K562 (cell line): Measurements from ENCODE around the gene AGPAT2. TPM values are rescaled to one million over a fixed set of nuclear protein-coding genes. Genes with fewer than 3 reads are reported as not detected.

Experiments
- BHLHE40 ChIP-seq: IDR thresholded peaks from 2 replicates; pipeline ENCODE4 v1.6.1; 2011; ENCODE audit warnings: low read length, improper control_type of control experiment
- CEBPB ChIP-seq: fragments of 450-650 bp; IDR thresholded peaks from 2 replicates; pipeline ENCODE4 v1.6.1; 2016; ENCODE audit warnings: missing genetic modification characterization, missing compliant biosample characterization
- CHD1 ChIP-seq: fragments of 200-600 bp; sonication (generic); IDR thresholded peaks from one replicate; pipeline ENCODE4 v1.6.1; 2012; ENCODE audit warnings: mild to moderate bottlenecking, moderate library complexity, low read length, inconsistent platforms
- CREB1 ChIP-seq, 2 experiments: sonication (generic) in 1 of 2; formaldehyde crosslinking in 1 of 2; IDR thresholded peaks; 2 replicates each; pipeline versions ENCODE4 v1.6.1 to v1.8.0; 2012 to 2022; ENCODE audit warnings: inconsistent platforms in 1 of 2, mild to moderate bottlenecking in 1 of 2, missing genetic modification reagents in 1 of 2, moderate library complexity in 1 of 2
- DLX4 ChIP-seq: fragments of 250-450 bp; sonication (Bioruptor Pico); IDR thresholded peaks from 2 replicates; pipeline ENCODE4 v1.6.1; 2021; ENCODE audit warnings: mild to moderate bottlenecking
- DMBX1 ChIP-seq: fragments of 250-450 bp; sonication (Bioruptor Pico); IDR thresholded peaks from 2 replicates; pipeline ENCODE4 v1.8.0; 2022; ENCODE audit warnings: inconsistent platforms, mild to moderate bottlenecking, moderate library complexity, borderline replicate concordance
- E2F1 ChIP-seq: sonication (generic); formaldehyde crosslinking; IDR thresholded peaks from 2 replicates; pipeline ENCODE4 v1.8.1; 2023; ENCODE audit warnings: mild to moderate bottlenecking, missing genetic modification reagents, moderate library complexity
- EGR1 ChIP-seq: fragments of 450-650 bp; conservative IDR thresholded peaks from 2 replicates; pipeline ENCODE4 v1.6.1; 2017; ENCODE audit warnings: mild to moderate bottlenecking
- ETV1 ChIP-seq: fragments of 450-650 bp; conservative IDR thresholded peaks from 2 replicates; pipeline ENCODE4 v1.6.1; 2016; ENCODE audit warnings: missing genetic modification characterization, control low read depth, low read depth, missing compliant biosample characterization
- HDAC2 ChIP-seq: fragments of 450-650 bp; IDR thresholded peaks from 2 replicates; pipeline ENCODE4 v1.6.1; 2016; ENCODE audit warnings: mild to moderate bottlenecking
- ILK ChIP-seq: fragments of 450-650 bp; IDR thresholded peaks from 2 replicates; pipeline ENCODE4 v1.6.1; 2016; ENCODE audit warnings: missing genetic modification characterization, low read depth, mild to moderate bottlenecking, missing compliant biosample characterization, moderate library complexity, borderline replicate concordance
- NCOA1 ChIP-seq: fragments of 450-650 bp; IDR thresholded peaks from 2 replicates; pipeline ENCODE4 v1.6.1; 2016; ENCODE audit warnings: low read depth
- NFATC3 ChIP-seq: fragments of 450-650 bp; IDR thresholded peaks from 2 replicates; pipeline ENCODE4 v1.6.1; 2017; ENCODE audit warnings: mild to moderate bottlenecking
- NFRKB ChIP-seq: fragments of 450-650 bp; IDR thresholded peaks from 2 replicates; pipeline ENCODE4 v1.6.1; 2016; ENCODE audit warnings: low read depth
- NFXL1 ChIP-seq: fragments of 450-650 bp; formaldehyde crosslinking; IDR thresholded peaks from 2 replicates; pipeline ENCODE4 v1.4.0; 2021; ENCODE audit warnings: mild to moderate bottlenecking
- NR1H2 ChIP-seq: sonication (generic); formaldehyde crosslinking; IDR thresholded peaks from 2 replicates; pipeline ENCODE4 v1.4.0; 2020; ENCODE audit warnings: mild to moderate bottlenecking, missing genetic modification reagents
- PKNOX1 ChIP-seq: fragments of 450-650 bp; IDR thresholded peaks from 2 replicates; pipeline ENCODE4 v1.6.1; 2016
- POLR2AphosphoS5 ChIP-seq: IDR thresholded peaks from 2 replicates; pipeline ENCODE4 v1.6.1; 2011; ENCODE audit warnings: mild to moderate bottlenecking, low read depth, low read length, moderate library complexity; ENCODE audit not compliant: control insufficient read depth, insufficient read depth
- RBBP5 ChIP-seq: fragments of 200-600 bp; sonication (generic); IDR thresholded peaks from 2 replicates; pipeline ENCODE4 v1.6.1; 2012; ENCODE audit warnings: borderline replicate concordance, mild to moderate bottlenecking, low read length, control low read depth, inconsistent platforms; ENCODE audit not compliant: insufficient read depth, poor library complexity, severe bottlenecking
- RHOXF2B ChIP-seq: fragments of 250-450 bp; sonication (Bioruptor Pico); conservative IDR thresholded peaks from 2 replicates; pipeline ENCODE4 v1.5.1; 2021
- SRSF9 ChIP-seq: fragments of 200-400 bp; formaldehyde crosslinking; IDR thresholded peaks from 2 replicates; pipeline ENCODE4 v1.6.1; 2017; ENCODE audit warnings: low read depth, low read length, borderline replicate concordance
- TAF1 ChIP-seq: IDR thresholded peaks from 2 replicates; pipeline ENCODE4 v1.6.1; 2011; ENCODE audit warnings: mild to moderate bottlenecking, low read length, moderate library complexity; ENCODE audit not compliant: insufficient read depth, control insufficient read depth, severe bottlenecking; ENCODE audit errors: extremely low read depth
- ZBTB12 ChIP-seq: fragments of 250-450 bp; sonication (Bioruptor Pico); IDR thresholded peaks from 2 replicates; pipeline ENCODE4 v1.4.0; 2020
- ZNF124 ChIP-seq: sonication (generic); formaldehyde crosslinking; IDR thresholded peaks from 2 replicates; pipeline ENCODE4 v1.8.1; 2022; ENCODE audit warnings: missing genetic modification reagents
- ZNF253 ChIP-seq: fragments of 250-450 bp; sonication (Bioruptor Pico); conservative IDR thresholded peaks from 2 replicates; pipeline ENCODE4 v1.6.1; 2021; ENCODE audit warnings: mild to moderate bottlenecking
- ZNF57 ChIP-seq: fragments of 450-650 bp; formaldehyde crosslinking; IDR thresholded peaks from 2 replicates; pipeline ENCODE4 v1.4.0; 2020; ENCODE audit warnings: mild to moderate bottlenecking, moderate library complexity
- ZNF79 ChIP-seq: fragments of 250-450 bp; sonication (Bioruptor Pico); IDR thresholded peaks from 2 replicates; pipeline ENCODE4 v1.4.0; 2020; ENCODE audit warnings: low read depth, mild to moderate bottlenecking, moderate library complexity
- polyA plus RNA-seq, 8 experiments: library from polyadenylated mRNA; depleted of rRNA in 4 of 8; stranded (reverse) in 5 of 8; unstranded in 3 of 8; fragments of >200 nt; fragmentation: Nextera tagmentation in 2 of 8; fragmentation: Illumina TruSeq in 1 of 8; extraction: Ambion mirVana in 2 of 8; extraction: Trizol in 1 of 8; gene quantifications; 2 replicates each; pipeline versions ENCODE4 v1.2.1 to v1.2.3, GENCODE V29; 2011 to 2014; ENCODE audit warnings: inconsistent platforms in 1 of 8, missing spikeins in 1 of 8
- total RNA-seq, 7 experiments: library from RNA; depleted of rRNA in 6 of 7; stranded (reverse); fragments of >200 nt in 6 of 7; fragmentation: Illumina TruSeq in 2 of 7; extraction: Trizol in 2 of 7; gene quantifications; 2 replicates each; pipeline versions ENCODE4 v1.2.1 to v1.2.3, GENCODE V29; 2011 to 2021; ENCODE audit warnings: low replicate concordance in 1 of 7

The AGPAT2 gene
- total and polyA plus RNA-seq, 9 of the 15 experiments (the other 6 are each of a cell fraction or from before 2014, with no cell fraction given), result 0.13 to 54.5 (median 23.9) TPM

DNA sequence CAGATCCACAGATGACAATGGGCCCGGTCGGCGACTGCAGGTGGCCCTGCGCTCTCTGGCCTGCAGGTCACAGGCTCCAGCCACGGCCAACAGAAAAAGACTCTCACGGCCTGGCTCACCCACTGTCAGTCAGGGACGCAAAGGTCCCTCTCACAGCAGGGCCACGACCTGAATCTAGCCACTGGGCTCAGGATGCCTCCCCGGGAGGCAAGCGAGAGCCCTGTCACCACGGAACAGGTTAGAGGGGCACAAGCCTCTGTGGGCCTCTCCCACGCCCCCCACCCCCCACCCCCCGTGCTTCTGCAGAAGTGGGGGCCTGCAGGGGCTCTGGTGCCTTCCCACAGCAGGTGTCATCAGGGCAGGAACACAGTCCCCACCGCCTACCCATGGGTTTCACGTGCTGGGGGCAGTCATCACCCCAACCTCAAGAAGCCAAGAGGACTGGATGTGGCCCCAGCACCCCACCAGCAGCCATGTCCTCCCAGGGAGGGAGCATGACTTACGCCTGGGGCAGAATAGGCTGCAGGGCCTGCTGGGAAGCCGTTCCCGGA is 41.8 kb downstream of the AGPAT2 start (continued):
- TF ChIP-seq RBBP5 (peak; percentile 21), DLX4 (no peak), DMBX1 (no peak), CEBPB (tag) (no peak), ILK (tag) (no peak), E2F1 (peak; percentile 29; the same call in 1 of the 2 replicates), NR1H2 (CRISPR knock-in tag) (no peak; the same call in 1 of the 2 replicates), ZNF124 (CRISPR knock-in tag) (no peak), ZNF79 (CRISPR knock-in tag) (no peak), ETV1 (tag) (no peak), TAF1 (peak; percentile 13), NCOA1 (no peak), ZNF253 (CRISPR knock-in tag) (no peak), NFXL1 (CRISPR knock-in tag) (no peak), POLR2AphosphoS5 (no peak), PKNOX1 (peak; percentile 67), BHLHE40 (no peak), EGR1 (no peak), NFRKB (no peak), ZNF57 (CRISPR knock-in tag) (no peak; the same call in 1 of the 2 replicates), RHOXF2B (no peak), SRSF9 (no peak), CREB1 (IDR thresholded peaks at IDR 0.05) (no peak), CREB1 (CRISPR knock-in tag; IDR thresholded peaks at IDR 0.05) (no peak), ZBTB12 (no peak), NFATC3 (no peak), HDAC2 (no peak), CHD1 (peak; percentile 30)
